ENCODE results near the gene HS1BP3.

The HS1BP3 gene

DNA sequence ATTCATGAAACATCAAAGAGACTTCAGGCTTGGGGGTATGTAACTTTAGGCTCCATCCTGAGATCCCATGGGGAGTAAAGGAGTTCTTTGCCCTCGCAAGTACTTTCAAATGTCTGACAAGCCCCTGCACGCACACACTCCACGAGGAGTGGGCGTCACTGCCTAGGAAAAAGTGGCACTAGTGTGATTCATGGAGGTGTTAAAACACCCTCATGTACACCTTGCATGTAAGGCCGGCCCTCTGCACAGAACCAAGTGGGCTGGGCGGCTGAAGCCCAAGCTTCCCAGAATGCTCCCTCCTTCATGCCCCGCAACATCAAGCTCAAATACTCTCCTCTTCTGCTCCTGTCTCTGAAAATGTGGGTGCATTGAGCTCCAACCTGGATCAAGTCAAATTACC is 7.8 kb downstream of the HS1BP3 start:
- DNase-seq = no peak

GRCh38 chr2:20642055-20642971 is 8.6 kb downstream of the HS1BP3 start:
- peak; percentile 85 for DNase-seq

- DNase-seq = no peak
These were observed 9.5 kb downstream of the HS1BP3 start for GRCh38 chr2:20641123-20641985.

DNA sequence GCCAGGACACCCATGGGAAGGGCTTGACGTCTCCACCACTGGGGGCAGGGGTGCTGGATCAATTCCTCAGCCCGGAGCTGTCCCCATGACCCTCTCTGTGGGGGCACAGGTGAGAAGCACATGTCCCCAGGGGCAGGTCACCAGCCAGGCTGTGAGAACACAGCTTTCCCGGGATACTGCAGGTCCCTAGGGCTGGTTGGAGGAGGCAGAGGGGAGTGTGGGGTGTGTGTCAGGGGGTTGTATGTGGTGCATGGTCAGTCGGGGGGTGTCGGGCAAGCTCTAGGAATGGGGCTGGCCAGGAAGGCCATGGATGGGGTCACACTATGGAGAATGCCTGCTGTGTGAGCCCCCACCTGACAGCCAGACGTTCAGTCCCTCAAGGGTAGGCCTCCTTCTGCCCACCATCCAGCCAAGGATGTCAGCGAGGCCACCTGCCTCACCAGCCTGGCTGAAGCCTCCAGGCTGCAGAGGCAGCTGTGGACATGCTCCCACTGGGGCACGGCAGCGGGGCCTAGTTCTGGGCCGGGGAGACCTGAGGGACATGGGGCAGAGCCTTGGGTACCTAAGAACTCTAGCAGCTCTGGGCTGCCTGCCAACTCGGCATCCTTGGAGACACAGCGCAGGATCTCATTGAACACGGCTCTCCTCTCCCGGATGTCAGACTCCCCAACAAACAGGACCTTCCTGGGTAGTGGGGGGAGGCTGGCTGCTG is 10.3 kb downstream of the HS1BP3 start:
- no peak for DNase-seq

GRCh38 chr2:20638646-20639430 is 12.1 kb downstream of the HS1BP3 start:
- no peak for DNase-seq

DNA sequence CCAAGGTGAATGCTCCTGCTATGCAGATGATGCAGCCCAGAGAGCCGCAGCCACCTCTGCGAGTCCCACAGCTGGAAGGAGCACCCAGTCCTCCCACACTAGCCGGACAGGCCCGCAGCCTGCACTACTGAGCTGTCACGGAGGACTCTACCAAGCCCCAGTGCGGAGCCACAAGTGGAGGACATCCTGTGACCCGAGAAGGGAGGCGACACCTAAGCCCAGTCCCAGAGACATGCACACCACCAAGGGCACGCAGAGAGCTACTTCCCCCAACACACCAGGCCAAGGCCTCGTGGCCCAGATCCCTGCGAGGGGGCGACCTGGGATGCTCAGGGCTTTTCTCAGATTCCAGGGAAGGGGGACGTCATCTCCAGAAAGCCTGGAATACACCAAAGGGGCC is 12.9 kb downstream of the HS1BP3 start:
- no peak for DNase-seq

GRCh38 chr2:20637147-20637546 is 13.8 kb downstream of the HS1BP3 start:
- DNase-seq = no peak

GRCh38 chr2:20635675-20636584 is 15.0 kb downstream of the HS1BP3 start:
- DNase-seq = peak; percentile 92

- no peak for DNase-seq
These were observed 15.8 kb downstream of the HS1BP3 start for GRCh38 chr2:20635113-20635510.

- DNase-seq = no peak
These were observed 16.3 kb downstream of the HS1BP3 start for GRCh38 chr2:20634507-20635112.

GRCh38 chr2:20633794-20634506 is 16.9 kb downstream of the HS1BP3 start:
- peak; percentile 58 for DNase-seq

- DNase-seq = no peak
These were observed 17.9 kb downstream of the HS1BP3 start for GRCh38 chr2:20633001-20633400.

- no peak for DNase-seq
These were observed 18.4 kb downstream of the HS1BP3 start for GRCh38 chr2:20632446-20632990.

DNA sequence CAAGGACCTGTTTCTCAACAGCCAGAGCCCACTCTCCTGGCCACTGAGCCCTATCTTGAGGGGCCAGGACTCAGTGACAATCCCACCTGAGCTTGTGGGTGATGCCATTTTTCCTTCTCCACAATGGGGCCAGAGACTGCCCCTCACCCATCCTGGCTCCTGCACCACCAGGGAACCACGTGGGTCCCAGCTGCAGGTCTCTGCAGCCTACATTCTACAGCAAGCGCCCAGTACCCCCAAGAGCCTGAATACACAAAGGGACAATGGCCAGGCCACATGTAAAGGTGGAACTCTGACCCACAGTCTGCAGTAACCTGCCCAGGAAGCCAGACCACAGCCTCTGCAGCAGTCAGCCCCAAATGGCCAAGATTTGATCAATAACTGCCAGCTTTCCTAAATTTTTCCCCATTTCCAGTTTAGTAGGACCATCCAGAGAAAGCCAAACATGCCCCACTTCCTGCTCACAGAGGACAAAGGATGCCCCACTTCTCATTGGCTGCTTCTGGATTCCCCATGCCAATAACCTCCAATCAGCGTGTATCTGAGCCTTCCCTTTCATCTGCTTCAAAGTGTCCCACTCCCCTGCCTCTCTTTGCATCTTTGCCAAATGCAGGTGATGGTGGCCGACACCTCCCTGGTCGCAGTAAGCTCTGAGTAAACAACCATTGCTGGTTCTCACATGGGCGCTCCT is 19.1 kb downstream of the HS1BP3 start:
- no peak for DNase-seq

DNA sequence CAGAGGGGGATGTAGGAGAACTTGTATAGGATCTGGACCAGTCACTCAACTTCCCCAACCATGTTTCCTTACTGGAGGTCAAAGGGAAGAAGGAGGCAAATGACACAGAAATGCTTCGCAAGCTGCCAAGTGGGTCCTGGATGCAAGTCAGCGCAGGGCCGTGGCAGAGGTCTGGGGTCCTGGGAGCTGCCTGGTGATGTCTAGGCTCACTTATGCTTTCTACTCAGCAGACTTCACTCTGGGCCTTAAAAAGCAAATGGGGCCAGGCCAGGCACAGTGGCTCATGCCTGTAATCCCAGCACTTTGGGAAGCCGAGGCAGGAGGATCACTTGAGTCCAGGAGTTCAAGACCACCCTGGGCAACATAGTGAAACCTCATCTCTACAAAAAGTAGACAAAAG is 19.9 kb downstream of the HS1BP3 start:
- DNase-seq = no peak

- DNase-seq = no peak
These were observed 21.2 kb downstream of the HS1BP3 start for GRCh38 chr2:20629581-20630171.

DNA sequence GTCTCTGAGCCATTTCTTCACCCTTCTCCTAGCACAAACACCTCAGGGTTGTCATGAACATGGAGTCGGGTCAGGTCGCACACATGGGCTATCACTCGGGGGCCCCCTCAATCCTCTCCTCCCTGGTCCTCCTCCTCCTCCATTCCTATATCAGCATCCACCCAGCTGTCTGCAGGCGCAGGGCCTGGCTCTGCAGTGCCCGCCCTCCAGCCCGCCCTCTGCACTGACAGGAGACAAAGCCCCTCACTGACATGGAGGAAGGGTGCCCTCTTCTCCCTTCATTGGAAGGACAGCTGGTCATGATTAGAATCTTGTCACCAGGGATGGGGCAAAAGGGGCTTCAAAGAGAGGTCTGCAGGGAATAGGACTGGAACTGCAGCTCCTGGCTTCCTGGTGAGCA is 21.7 kb downstream of the HS1BP3 start:
- DNase-seq = no peak

DNA sequence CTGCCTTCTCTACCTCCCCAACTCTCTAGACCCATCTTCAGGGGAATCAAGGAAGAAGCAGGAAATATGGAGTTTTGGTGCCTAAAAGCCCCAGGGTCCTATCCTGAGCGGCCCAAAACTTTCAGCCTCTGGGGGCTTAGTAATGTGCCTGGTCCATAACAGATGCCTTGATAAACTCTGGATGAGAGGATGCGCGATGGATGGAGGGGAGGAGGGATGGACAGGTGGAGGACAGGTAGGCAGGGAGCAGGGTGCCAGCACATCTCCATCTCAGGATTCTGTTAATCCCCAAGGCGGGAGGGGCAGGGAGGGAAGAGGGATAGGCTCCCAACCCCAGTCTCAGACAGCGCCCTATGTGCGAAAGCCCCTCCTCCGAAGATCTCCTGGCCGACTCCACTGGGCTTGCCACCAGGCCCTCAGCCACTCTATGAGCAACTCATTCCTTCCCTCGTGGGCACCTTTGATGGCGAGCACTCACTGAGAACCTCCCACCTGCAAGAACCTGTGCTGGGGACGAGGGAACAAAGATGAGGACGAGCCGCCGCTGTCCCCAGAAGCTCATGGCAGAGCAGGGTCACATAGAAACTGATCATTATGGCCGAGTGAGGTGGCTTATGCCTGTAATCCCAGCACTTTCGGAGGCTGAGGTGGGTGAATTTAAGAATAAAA is 23.1 kb downstream of the HS1BP3 start:
- DNase-seq = no peak
